Aorta (tissue), 5 donors: ENCODE results near the gene TPD52L2. TPM values are rescaled to one million over a fixed set of nuclear protein-coding genes. Genes with fewer than 3 reads are reported as not detected.

Experiments
- ATAC-seq: fragments of 200-7000 bp; cut with Tn5 transposase; one replicate; pipeline ENCODE4 v1.9.1; 2022; ENCODE audit warnings: moderate library complexity; ENCODE audit not compliant: low FRiP score
- DNase-seq, 2 donors: peaks; one replicate each; pipeline ENCODE4 v3.0.0-alpha.2; 2020
- H3K27ac ChIP-seq, 2 donors: one replicate each; pipeline ENCODE4 v1.5.1; 2013; ENCODE audit warnings: low read length in 2 of 2, mild to moderate bottlenecking in 2 of 2, moderate library complexity in 2 of 2, control low read depth in 1 of 2, inconsistent platforms in 1 of 2, low read depth in 1 of 2
- H3K27me3 ChIP-seq, 2 donors: one replicate each; pipeline ENCODE4 v1.6.1; 2013; ENCODE audit warnings: control low read depth in 1 of 2, low read length in 1 of 2, mild to moderate bottlenecking in 1 of 2, moderate library complexity in 1 of 2; ENCODE audit not compliant: insufficient read depth in 2 of 2, control insufficient read depth in 1 of 2
- H3K36me3 ChIP-seq, 2 donors: one replicate each; pipeline ENCODE4 v1.6.1; 2013; ENCODE audit warnings: control low read depth in 1 of 2, low read length in 1 of 2, mild to moderate bottlenecking in 1 of 2; ENCODE audit not compliant: insufficient read depth in 2 of 2, control insufficient read depth in 1 of 2
- H3K4me1 ChIP-seq, 2 donors: one replicate each; pipeline ENCODE4 v1.6.1; 2013; ENCODE audit warnings: low read length in 2 of 2, control low read depth in 1 of 2, mild to moderate bottlenecking in 1 of 2, moderate library complexity in 1 of 2; ENCODE audit not compliant: insufficient read depth in 2 of 2, control insufficient read depth in 1 of 2
- H3K4me3 ChIP-seq, 2 donors: one replicate each; pipeline ENCODE4 v1.5.1; 2013; ENCODE audit warnings: low read length in 2 of 2, control low read depth in 1 of 2, mild to moderate bottlenecking in 1 of 2
- H3K9me3 ChIP-seq: one replicate; pipeline ENCODE4 v1.6.1; 2013; ENCODE audit warnings: mild to moderate bottlenecking, low read length; ENCODE audit not compliant: control insufficient read depth
- WGBS, 2 donors: extraction: QIAGEN DNeasy Blood & Tissue Kit; methylation state at CpG; one replicate each; pipeline ENCODE4 v1.1.7; 2013; 5-methylcytosine and 5-hydroxymethylcytosine counted together
- intact Hi-C, 2 donors: fragments of 100-400 bp; cut with DNase I; formaldehyde crosslinking; loops; one replicate each; pipeline versions ENCODE4 v1.14.2 to v1.15.0; 2022
- polyA plus RNA-seq, 2 donors: library from polyadenylated mRNA; stranded (reverse); fragments of 200-250 nt; gene quantifications; one replicate each; pipeline ENCODE4 v1.2.3, GENCODE V29; 2013
- total RNA-seq, 2 donors: library from RNA; stranded (reverse); fragmentation: NEBNext Ultra II Directional; extraction: Animal tissue kit (Norgen Biotek cat#: 25700); gene quantifications; one replicate each; pipeline ENCODE4 v1.2.1, GENCODE V29; 2021
- donor health status: healthy with polysubstance abuse.
- donor health status: Bipolar disorder and iron deficiency.
- donor health status: DM: no; HTN: no; CAD: no.
- donor health status: DM: no; HTN: no; CAD: no.
- donor health status: DM: yes; HTN: yes; CAD: no.

Gene TPD52L2
- total and polyA plus RNA-seq, 4 donors: 89.8 to 112 (median 101) TPM

DNA sequence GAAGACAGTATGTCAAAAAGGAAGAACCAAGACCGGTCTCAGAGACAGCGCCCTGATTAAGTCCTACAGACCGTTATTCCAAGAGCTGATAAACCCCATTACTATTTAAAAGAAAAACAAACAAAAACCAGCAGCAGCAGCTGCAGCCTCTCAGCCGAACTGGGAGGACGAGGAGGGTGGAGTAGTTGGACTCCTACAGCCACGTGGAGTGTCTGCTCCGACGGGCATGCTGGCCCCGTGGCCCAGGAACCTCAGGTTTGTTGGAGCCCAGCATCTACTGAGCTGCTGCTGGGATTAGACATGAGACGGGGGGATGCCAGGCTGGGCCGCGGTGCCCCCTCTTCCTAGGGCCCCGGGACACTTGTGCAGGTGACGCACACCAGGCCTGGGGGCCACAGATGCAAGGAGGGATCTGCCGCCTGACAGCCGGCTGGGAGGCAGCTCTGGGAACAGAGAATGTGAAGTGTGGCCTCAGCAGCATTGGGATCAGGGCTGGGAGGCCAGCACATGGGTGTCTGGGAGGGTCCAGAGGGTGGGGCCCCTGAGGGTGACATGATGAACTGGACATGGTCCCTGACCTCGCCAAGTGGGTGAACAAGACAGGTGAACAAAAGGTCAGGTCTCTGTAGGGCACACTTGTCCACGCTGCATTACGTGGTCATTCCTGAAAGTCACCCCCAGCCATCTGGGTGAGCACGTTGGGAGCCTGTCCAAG lies 31.1 kb upstream of the TPD52L2 start:
- no peaks in the 10 kb centered on the region for H3K4me1 ChIP-seq

DNA sequence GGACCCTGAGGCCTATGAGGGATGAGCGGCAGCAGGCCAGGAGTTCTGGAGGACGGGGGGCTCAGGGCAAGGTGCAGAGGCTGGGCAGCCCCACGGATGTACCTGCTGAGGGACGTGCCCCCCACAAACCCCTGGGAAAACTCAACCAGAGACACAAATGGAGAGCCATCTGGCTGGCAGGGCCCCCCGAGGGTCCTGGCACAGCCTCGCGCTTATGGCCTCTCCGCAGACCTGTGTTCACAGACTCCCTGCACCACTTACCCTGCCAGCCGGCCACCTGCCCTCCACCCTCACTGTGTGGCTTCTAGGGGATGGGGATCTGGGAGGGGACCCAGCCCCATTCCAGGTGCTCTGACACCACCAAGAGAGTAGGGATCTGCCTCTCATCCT lies 30.6 kb upstream of the TPD52L2 start:
- intact Hi-C loops: loop anchor here in 1 of 2 donors (5.0 kb wide), 1 partner anchor 33 kb away; the partner anchor contains the start of gene TPD52L2
- Histone ChIP-seq H3K27ac (no peak overlapping the region), H3K27me3 (no peaks in the 10 kb centered on the region), H3K4me1 (no peaks in the 10 kb centered on the region), H3K4me3 (no peak overlapping the region), H3K36me3 (no peaks in the 10 kb centered on the region), H3K9me3 (no peaks in the 10 kb centered on the region)
- ATAC-seq (no peak), DNase-seq (no peak)
- 80 to 83% methylated on average over 9 of the region's 9 CpGs for WGBS, 2 donors

More for the DNA sequence above, 31.1 kb upstream of the TPD52L2 start:
- H3K36me3 ChIP-seq: no peaks in the 10 kb centered on the region
- no peaks in the 10 kb centered on the region for H3K9me3 ChIP-seq
- whole genome bisulfite sequencing, 2 donors: 70 to 75% methylated on average over 20 of the region's 20 CpGs
- intact Hi-C loops: loop anchor here in 1 of 2 donors (5.0 kb wide), 1 partner anchor 33 kb away; the partner anchor contains the start of gene TPD52L2
- H3K4me3 ChIP-seq: no peak overlapping the region
- H3K27ac ChIP-seq: no peak overlapping the region
- no peaks in the 10 kb centered on the region for H3K27me3 ChIP-seq
- DNase-seq (no peak), ATAC-seq (no peak)

DNA sequence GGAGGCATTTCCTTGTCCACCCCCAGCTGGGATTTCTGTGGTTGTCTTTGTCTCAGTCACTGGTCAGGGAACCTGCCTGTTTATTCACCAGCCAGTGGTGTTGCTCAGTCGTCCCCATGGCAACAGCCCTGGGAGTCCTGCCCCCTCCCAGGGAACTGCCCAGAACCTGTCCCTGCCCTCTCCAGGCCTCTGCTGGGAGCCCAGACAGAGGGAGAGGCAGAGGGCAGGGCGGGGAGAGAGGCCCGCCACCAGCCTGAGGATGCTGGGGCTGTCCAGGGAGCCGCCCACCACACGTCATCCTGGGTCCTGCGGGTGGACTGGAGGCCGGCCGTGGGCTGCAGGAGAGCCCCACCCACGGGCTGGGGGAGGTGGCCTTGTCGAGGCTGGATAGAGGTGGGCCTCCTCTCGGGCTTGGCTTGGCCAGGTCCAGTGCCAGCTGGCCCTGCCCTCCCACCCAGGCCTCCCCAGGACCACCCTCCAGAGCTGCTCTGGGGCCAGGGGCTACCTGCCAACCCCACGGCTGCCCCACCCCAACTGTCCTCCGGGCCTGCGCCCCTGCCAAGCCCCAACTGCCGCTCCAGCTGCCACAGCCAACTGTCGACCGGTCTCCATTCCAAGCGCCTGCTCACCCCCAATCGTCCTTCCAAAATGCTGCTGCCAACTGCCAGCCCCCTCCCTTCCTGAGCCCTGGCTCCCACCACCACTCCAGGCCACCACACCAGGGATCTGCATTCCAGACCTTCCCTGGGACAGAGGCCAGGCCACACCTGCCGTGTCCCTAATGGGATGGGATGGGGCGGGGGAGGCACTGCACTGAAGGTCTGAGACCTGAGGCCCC lies 29.8 kb upstream of the TPD52L2 start:
- peak; percentile 93 for ATAC-seq

DNA sequence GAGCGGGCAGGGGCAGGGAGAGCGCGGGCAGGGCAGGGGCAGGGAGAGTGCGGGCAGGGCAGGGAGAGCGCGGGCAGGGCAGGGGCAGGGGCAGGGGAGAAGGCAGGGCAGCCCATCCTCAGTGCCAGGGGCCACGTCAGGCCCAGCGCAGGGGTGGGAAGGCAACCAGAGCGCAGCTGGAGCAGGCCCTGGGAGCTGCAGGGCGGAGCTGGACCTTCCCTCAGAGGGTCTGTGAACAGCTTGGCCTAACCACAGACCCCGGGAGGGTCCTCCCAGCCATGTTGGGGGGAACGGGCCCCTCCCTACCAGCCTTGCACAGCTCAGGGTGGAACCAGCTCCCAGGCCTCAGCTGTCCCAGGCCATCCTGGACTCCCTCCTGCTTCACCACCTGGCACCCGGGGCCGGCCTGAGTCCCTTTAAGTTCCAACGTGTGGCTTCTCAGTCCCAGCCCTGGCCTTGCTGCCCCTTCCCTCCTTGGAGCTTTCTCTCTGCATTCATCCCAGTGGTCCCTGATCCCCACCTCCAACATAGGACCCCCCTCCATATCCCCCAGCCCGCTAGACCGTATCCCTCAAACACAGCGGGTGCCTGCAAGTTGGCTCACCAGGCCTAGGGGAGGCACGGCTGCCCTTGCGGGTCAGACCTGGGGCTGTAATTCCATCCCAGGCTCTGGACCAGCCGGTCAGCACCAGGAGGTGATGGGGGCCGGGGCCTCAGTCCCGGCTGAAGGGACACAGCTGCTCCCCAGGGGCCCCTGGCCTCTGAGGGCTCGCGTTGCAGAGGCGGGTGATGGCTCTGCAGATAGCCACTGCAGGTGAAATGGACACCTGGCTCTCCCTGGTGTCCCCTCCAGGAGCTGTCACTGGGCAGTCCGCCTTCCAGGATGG lies 28.4 kb upstream of the TPD52L2 start:
- DNase-seq (no peak), ATAC-seq (no peak)
- H3K27me3 ChIP-seq: no peaks in the 10 kb centered on the region
- intact Hi-C loops: no loop called here
- WGBS, 2 donors: 84 to 87% methylated on average over 23 to 27 of the region's 27 CpGs
- H3K4me3 ChIP-seq: no peak overlapping the region
- H3K9me3 ChIP-seq: no peaks in the 10 kb centered on the region
- no peaks in the 10 kb centered on the region for H3K4me1 ChIP-seq
- no peaks in the 10 kb centered on the region for H3K36me3 ChIP-seq
- no peak overlapping the region for H3K27ac ChIP-seq

More for the DNA sequence above, 29.8 kb upstream of the TPD52L2 start:
- no peaks in the 10 kb centered on the region for H3K4me1 ChIP-seq
- intact Hi-C loops: no loop called here
- no peaks in the 10 kb centered on the region for H3K27me3 ChIP-seq
- peak; percentile 92 to 93 for DNase-seq
- no peaks in the 10 kb centered on the region for H3K9me3 ChIP-seq
- 10 to 11% methylated on average over 21 of the region's 21 CpGs for WGBS, 2 donors
- H3K27ac ChIP-seq: no peak overlapping the region
- no peaks in the 10 kb centered on the region for H3K36me3 ChIP-seq
- no peak overlapping the region for H3K4me3 ChIP-seq

DNA sequence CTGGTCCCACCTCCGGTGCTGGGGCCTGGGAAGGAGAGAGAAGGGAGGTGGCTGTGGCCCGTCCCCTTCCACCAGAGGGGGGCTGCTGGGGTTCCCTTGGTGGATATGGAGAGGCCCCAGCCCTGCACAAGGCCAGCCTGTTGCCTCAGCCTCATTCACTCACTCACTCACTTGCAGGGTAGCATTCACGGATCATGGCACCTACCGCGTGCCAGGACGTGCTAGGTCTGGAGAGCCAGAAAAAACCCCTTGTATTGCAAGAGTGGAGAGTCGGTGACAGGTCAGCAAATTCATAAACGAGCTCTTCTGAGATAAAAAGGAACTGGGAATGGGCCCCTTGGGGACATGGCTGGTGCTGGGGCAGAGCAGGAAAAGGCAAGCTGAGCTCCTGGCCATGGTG lies 27.6 kb upstream of the TPD52L2 start:
- intact Hi-C loops: no loop called here
- H3K4me3 ChIP-seq: no peak overlapping the region
- H3K4me1 ChIP-seq: no peaks in the 10 kb centered on the region
- no peaks in the 10 kb centered on the region for H3K36me3 ChIP-seq
- ATAC-seq: no peak
- no peak overlapping the region for H3K27ac ChIP-seq
- 40 to 42% methylated on average over 8 of the region's 8 CpGs for WGBS, 2 donors
- no peak for DNase-seq
- no peaks in the 10 kb centered on the region for H3K27me3 ChIP-seq
- no peaks in the 10 kb centered on the region for H3K9me3 ChIP-seq

GRCh38 chr20:63839620-63840019 lies 25.4 kb upstream of the TPD52L2 start:
- DNase-seq (no peak), ATAC-seq (no peak)
- no peak overlapping the region for H3K27ac ChIP-seq
- 83 to 86% methylated on average over 13 of the region's 13 CpGs for WGBS, 2 donors
- no peaks in the 10 kb centered on the region for H3K36me3 ChIP-seq
- H3K4me1 ChIP-seq: no peaks in the 10 kb centered on the region
- no peaks in the 10 kb centered on the region for H3K27me3 ChIP-seq
- H3K9me3 ChIP-seq: no peaks in the 10 kb centered on the region
- intact Hi-C loops: no loop called here
- no peak overlapping the region for H3K4me3 ChIP-seq

- no peak for DNase-seq
- H3K4me1 ChIP-seq: no peaks in the 10 kb centered on the region
- ATAC-seq: no peak
- H3K27me3 ChIP-seq: no peaks in the 10 kb centered on the region
- no peaks in the 10 kb centered on the region for H3K36me3 ChIP-seq
- intact Hi-C loops: no loop called here
- 82 to 84% methylated on average over 11 of the region's 11 CpGs for WGBS, 2 donors
- H3K27ac ChIP-seq: no peak overlapping the region
- no peaks in the 10 kb centered on the region for H3K9me3 ChIP-seq
- no peak overlapping the region for H3K4me3 ChIP-seq
Observed at GRCh38 chr20:63840405-63840828, 24.7 kb upstream of the TPD52L2 start.

GRCh38 chr20:63842258-63842657 lies 22.8 kb upstream of the TPD52L2 start:
- no peak for DNase-seq
- Histone ChIP-seq H3K27ac (no peak overlapping the region), H3K4me3 (no peak overlapping the region), H3K9me3 (no peaks in the 10 kb centered on the region), H3K27me3 (no peaks in the 10 kb centered on the region), H3K4me1 (no peaks in the 10 kb centered on the region), H3K36me3 (no peaks in the 10 kb centered on the region)
- no peak for ATAC-seq
- intact Hi-C loops: no loop called here
- WGBS, 2 donors: 87 to 96% methylated on average over 4 to 9 of the region's 9 CpGs
